ENCODE measurements around the gene DHX57.

- TF ChIP-seq CTCF (conservative IDR thresholded peaks at IDR 0.05 in 1 of 2, IDR thresholded peaks at IDR 0.05 in 1 of 2; ENCODE audit: extremely low read depth in 1 of 2, insufficient read depth in 1 of 2, low read depth in 1 of 2, low read length in 2 of 2) (no peak), EZH2 (IDR thresholded peaks at IDR 0.05; ENCODE audit: borderline replicate concordance, low read length) (no peak)
Measured at GRCh38 chr2:38806015-38806732, 69.6 kb downstream of the DHX57 start.

Measured in mammary epithelial cell (primary cell).